Measurements from ENCODE around the gene DDAH1. TPM values are rescaled to one million over a fixed set of nuclear protein-coding genes. Genes with fewer than 3 reads are reported as not detected.

DDAH1 gene
- polyA plus RNA-seq, 2 of the 4 experiments (the other 2 are of a cell fraction): 5.7 to 12.6 TPM

DNA sequence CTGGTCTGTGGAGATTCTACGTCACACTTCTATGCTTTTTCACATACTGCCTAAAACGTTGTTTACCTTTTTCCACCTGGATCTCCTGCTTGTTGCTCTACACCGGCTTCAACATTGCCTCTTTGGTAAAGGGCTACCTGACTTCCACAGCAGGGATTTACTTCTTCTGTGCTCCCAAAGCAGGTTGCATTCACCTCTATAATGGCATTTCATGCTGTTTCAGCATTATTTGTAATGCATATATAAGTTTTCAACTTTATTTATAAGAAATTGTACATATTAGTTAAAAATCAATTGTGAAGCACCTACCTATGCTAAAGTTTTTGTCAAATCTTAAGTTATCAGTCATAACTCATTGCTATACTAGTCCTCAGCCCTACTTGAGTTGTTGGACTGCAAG is 55.4 kb downstream of the DDAH1 start:
- Histone ChIP-seq H3K27ac (no peak overlapping the region), H3K4me3 (no peak overlapping the region), H3K4me2 (no peak overlapping the region), H3K9me3 (no peaks in the 10 kb centered on the region), H3K4me1 (peaks cover 22% of the 10 kb centered on the region)
- no peak for DNase-seq (ENCODE audit: low read depth in 1 of 2, low spot score in 1 of 2)
- CTCF ChIA-PET: interaction anchor here (1.3 kb wide), 1 partner anchor 284 kb away, joined by 3 read pairs; no protein-coding TSS in a partner anchor
- no peak for ATAC-seq
- FAIRE-seq: no peak
- POLR2A ChIA-PET: no interaction called here
- TF ChIP-seq MAFK (IDR thresholded peaks at IDR 0.05; ENCODE audit: partially characterized antibody): peak; percentile 60
- TF ChIP-seq TP53 (CRISPR knock-in tag; IDR thresholded peaks at IDR 0.05): no peak
- WGBS (ENCODE audit: missing lambda C conversion rate): 84% methylated on average over 3 of the region's 3 CpGs

DNA sequence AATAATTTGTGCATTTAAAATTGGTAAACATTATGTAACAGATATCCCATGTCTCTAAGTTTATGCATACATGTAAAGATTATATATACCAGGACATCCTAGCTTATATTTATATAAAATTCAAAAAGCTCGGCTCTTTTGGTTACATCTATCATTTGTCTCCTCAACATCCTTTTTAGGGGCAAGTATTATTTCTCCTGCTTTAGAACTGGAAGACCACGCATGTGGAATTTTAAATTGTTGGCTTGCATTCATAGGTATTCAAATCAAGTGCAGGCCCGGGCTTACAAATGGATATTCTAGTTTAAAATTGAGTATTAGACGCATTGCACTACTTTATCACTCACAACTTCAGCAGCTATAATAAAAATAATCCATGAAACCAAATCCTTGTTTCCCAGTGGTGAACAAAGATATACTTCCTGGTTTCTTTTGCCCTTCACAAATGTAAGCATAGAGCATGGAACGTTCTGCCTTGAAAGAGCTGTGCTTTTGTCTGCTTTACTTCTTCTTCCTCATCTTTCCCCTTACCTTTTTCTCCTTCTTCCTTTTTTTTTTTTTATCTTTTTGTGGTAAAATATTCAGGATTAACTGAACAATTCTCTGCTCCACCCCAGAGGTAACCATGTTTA is 57.1 kb downstream of the DDAH1 start:
- ATAC-seq (no peak), FAIRE-seq (no peak), DNase-seq (ENCODE audit: low read depth in 1 of 2, low spot score in 1 of 2) (no peak)
- Histone ChIP-seq H3K27ac (peak overlapping the region; percentile 82 to 85), H3K4me1 (peaks cover 22% of the 10 kb centered on the region), H3K9me3 (no peaks in the 10 kb centered on the region), H3K4me3 (no peak overlapping the region), H3K4me2 (peak overlapping the region; percentile 95)
- CTCF ChIA-PET: interaction anchor here (0.7 to 2.6 kb wide), 2 partner anchors 99 to 196 kb away, joined by 4 to 11 read pairs; no protein-coding TSS in a partner anchor
- 75% methylated on average over 5 of the region's 5 CpGs for WGBS (ENCODE audit: missing lambda C conversion rate)
- TF ChIP-seq POLR2AphosphoS2 (conservative IDR thresholded peaks at IDR 0.05; ENCODE audit: low read length) (no peak), RCOR1 (IDR thresholded peaks at IDR 0.05; ENCODE audit: low read depth, low read length) (no peak), RNF2 (IDR thresholded peaks at IDR 0.05; ENCODE audit: borderline replicate concordance, low read depth) (no peak)
- POLR2A ChIA-PET: interaction anchor here (1.1 to 1.3 kb wide), 2 partner anchors 35 to 57 kb away, joined by 3 to 7 read pairs; partner anchors contain the start of gene DDAH1

DNA sequence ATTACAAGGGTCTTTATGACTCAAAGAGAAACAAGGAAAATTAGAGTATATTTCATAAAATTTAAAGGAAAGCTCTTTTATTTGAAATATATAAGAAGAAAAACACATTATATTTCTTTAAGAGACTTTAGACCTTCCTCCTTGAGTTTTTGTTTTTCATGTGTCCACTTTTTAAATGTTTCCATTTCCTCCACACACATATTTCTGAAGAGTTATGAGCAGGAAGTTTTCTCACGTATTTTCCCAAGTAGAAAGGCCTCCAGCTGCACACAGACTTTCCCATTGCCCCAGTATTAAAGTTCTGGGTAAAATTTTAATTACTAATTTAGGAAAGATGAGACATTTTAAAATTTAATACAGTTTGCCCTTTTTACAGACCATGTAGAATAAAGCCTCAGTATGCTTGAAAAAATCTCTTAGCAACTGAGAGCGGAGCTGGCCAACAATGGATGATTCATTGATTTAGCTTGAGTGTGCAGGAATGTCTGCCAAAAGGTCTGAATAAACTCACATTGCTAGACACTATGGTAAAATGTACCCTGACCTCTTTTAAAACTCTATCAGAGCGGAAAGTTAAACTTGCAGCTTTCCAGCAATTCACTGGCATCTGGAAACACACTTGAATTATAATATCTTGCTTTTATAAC is 57.9 kb downstream of the DDAH1 start:
- peak; percentile 50 to 68 for DNase-seq (ENCODE audit: low read depth in 1 of 2, low spot score in 1 of 2)
- Histone ChIP-seq H3K4me1 (peaks cover 22% of the 10 kb centered on the region), H3K4me2 (peak overlapping the region; percentile 95), H3K9me3 (no peaks in the 10 kb centered on the region), H3K27ac (peak overlapping the region; percentile 82 to 85), H3K4me3 (peak overlapping the region; percentile 23)
- CTCF ChIA-PET: interaction anchor here (2.6 kb wide), 1 partner anchor 98 kb away, joined by 11 read pairs; no protein-coding TSS in a partner anchor
- TF ChIP-seq FOSL2 (IDR thresholded peaks at IDR 0.05): peak; percentile 42; the same call in 1 of the 2 replicates
- peak; percentile 76 for TF ChIP-seq FOSL2 (CRISPR knock-in tag; IDR thresholded peaks at IDR 0.05)
- TF ChIP-seq, protein P1, sequence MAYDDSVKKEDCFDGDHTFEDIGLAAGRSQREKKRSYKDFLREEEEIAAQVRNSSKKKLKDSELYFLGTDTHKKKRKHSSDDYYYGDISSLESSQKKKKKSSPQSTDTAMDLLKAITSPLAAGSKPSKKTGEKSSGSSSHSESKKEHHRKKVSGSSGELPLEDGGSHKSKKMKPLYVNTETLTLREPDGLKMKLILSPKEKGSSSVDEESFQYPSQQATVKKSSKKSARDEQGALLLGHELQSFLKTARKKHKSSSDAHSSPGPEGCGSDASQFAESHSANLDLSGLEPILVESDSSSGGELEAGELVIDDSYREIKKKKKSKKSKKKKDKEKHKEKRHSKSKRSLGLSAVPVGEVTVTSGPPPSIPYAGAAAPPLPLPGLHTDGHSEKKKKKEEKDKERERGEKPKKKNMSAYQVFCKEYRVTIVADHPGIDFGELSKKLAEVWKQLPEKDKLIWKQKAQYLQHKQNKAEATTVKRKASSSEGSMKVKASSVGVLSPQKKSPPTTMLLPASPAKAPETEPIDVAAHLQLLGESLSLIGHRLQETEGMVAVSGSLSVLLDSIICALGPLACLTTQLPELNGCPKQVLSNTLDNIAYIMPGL (CRISPR knock-in tag; IDR thresholded peaks at IDR 0.05; ENCODE audit: borderline replicate concordance): no peak
- TF ChIP-seq ZC3H11A (IDR thresholded peaks at IDR 0.05): no peak
- FAIRE-seq: no peak
- WGBS (ENCODE audit: missing lambda C conversion rate): 5% methylated on average over 3 of the region's 3 CpGs
- peak; percentile 68 to 94; a peak in 5 of 6 replicates for ATAC-seq
- POLR2A ChIA-PET: interaction anchor here (1.1 to 1.3 kb wide), 3 partner anchors 34 to 174 kb away, joined by 3 to 7 read pairs (median 4); partner anchors contain the start of genes CCN1 and DDAH1

DNA sequence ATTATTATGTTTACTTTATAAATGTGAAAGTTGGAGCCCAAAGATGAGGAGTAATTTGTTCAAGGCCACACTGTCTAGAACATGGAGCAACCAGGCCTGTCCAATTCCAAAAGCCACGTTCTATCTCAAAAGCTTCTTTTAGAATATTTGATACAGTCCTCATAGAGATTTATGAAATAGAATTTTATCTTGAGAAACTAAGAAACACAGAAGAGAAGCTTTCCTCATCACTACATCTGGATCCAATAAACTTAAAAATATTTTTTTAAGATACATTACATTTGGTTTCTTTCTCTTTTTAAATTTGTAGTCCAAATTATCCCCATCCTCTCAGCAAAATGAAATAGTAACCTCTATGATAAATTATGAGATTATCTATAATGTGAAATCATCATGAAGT is 58.9 kb downstream of the DDAH1 start:
- H3K27ac ChIP-seq: peak overlapping the region; percentile 58 to 85; a peak in 5 of 6 replicates
- TF ChIP-seq HDAC2 (IDR thresholded peaks at IDR 0.05) (no peak), NPAS2 (CRISPR knock-in tag; IDR thresholded peaks at IDR 0.05; ENCODE audit: borderline replicate concordance) (no peak), HOXB5 (CRISPR knock-in tag; IDR thresholded peaks at IDR 0.05) (no peak)
- TF ChIP-seq, protein P2, sequence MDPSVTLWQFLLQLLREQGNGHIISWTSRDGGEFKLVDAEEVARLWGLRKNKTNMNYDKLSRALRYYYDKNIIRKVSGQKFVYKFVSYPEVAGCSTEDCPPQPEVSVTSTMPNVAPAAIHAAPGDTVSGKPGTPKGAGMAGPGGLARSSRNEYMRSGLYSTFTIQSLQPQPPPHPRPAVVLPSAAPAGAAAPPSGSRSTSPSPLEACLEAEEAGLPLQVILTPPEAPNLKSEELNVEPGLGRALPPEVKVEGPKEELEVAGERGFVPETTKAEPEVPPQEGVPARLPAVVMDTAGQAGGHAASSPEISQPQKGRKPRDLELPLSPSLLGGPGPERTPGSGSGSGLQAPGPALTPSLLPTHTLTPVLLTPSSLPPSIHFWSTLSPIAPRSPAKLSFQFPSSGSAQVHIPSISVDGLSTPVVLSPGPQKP (IDR thresholded peaks at IDR 0.05; ENCODE audit: low read depth, low read length): no peak
- 88% methylated on average over 1 of the region's 1 CpG for whole genome bisulfite sequencing (ENCODE audit: missing lambda C conversion rate)
- POLR2A ChIA-PET: interaction anchor here (0.6 to 1.3 kb wide), 2 partner anchors 169 to 175 kb away, joined by 3 to 4 read pairs; partner anchors contain the start of gene CCN1
- CTCF ChIA-PET: interaction anchor here (1.2 to 1.7 kb wide), 2 partner anchors 62 to 98 kb away, joined by 4 to 8 read pairs; no protein-coding TSS in a partner anchor
- peaks cover 22% of the 10 kb centered on the region for H3K4me1 ChIP-seq
- DNase-seq (ENCODE audit: low read depth in 1 of 2, low spot score in 1 of 2) (no peak), ATAC-seq (no peak), FAIRE-seq (no peak)
- H3K4me3 ChIP-seq: no peak overlapping the region
- H3K4me2 ChIP-seq: peak overlapping the region; percentile 95; the same call in 1 of the 3 replicates
- H3K9me3 ChIP-seq: no peaks in the 10 kb centered on the region
